ENCODE measurements around the gene ZNF740. TPM values are rescaled to one million over a fixed set of nuclear protein-coding genes. Genes with fewer than 3 reads are reported as not detected.

The ZNF740 gene
- total and polyA plus RNA-seq, 10 of the 15 experiments (the other 5 are each of a cell fraction or from before 2014, with no cell fraction given), result 1.4 to 33.6 (median 11.3) TPM

DNA sequence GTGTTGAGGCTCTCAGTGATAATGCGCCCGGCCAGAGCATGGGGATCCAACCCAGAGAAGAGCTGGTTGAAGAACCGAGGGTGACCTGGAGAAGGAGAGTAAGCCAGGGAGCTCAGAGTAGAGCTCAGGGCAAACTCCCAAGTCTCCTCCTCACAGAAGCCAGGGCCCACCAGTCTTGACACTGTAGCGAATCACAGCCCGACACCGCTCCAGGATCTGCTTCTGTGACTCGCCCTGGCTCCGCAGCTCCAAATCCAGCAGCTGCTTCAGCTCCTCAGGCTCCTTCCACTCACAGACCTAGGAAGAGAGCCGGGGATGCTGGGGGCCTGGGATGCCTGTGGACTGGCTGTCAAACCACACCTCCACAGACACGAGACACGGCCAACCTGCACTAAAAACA lies 8.2 kb upstream of the ZNF740 start:
- Histone ChIP-seq H4K20me1 (ENCODE audit: control insufficient read depth, insufficient read depth) (no peaks in the 10 kb centered on the region), H3K27me3 (replicated peaks in 1 of 2; ENCODE audit: control insufficient read depth in 2 of 2, insufficient read depth in 2 of 2, low read length in 1 of 2) (no peaks in the 10 kb centered on the region), H3K79me2 (ENCODE audit: control insufficient read depth, insufficient read depth, low read length) (no peaks in the 10 kb centered on the region), H3K36me3 (ENCODE audit: control insufficient read depth in 2 of 2, insufficient read depth in 2 of 2, low read length in 1 of 2) (peaks cover 0 to 1% of the 10 kb centered on the region in 2 experiments; a peak in 1 of 4 replicates), H3K9ac (ENCODE audit: control insufficient read depth, insufficient read depth, low read length) (no peak overlapping the region), H3K4me3 (no peak overlapping the region), H3K9me3 (replicated peaks; ENCODE audit: control insufficient read depth, insufficient read depth, low read length) (no peaks in the 10 kb centered on the region), H3K4me1 (ENCODE audit: control insufficient read depth, insufficient read depth, low read length) (peaks cover 11% of the 10 kb centered on the region; the same call in 1 of the 2 replicates), H2AFZ (ENCODE audit: control insufficient read depth, low read depth, low read length) (no peak overlapping the region), H3K4me2 (ENCODE audit: control insufficient read depth, insufficient read depth) (no peak overlapping the region), H3K27ac (ENCODE audit: control insufficient read depth, insufficient read depth) (no peak overlapping the region)
- no TSS peak for BruUV-seq (replicated peaks)
- TF ChIP-seq EZH2 (IDR thresholded peaks at IDR 0.05; ENCODE audit: borderline replicate concordance, control insufficient read depth, low read depth, low read length), result no peak
- POLR2A ChIA-PET, result interaction anchor here (0.6 kb wide), 1 partner anchor 17 kb away, joined by 3 read pairs; no protein-coding TSS in a partner anchor
- CTCF ChIA-PET, result interaction anchor here (1.2 to 8.0 kb wide), 3 partner anchors 8 to 13 kb away, joined by 3 to 66 read pairs (median 4); no protein-coding TSS in a partner anchor
- SMC1A ChIA-PET (ENCODE audit: uncharacterized antibody, unreplicated experiment), result interaction anchor here (1.3 kb wide), 1 partner anchor 37 kb away, joined by 4 read pairs; no protein-coding TSS in a partner anchor
- in situ Hi-C loops (cut with MboI) (no loop called here), intact Hi-C loops (cut with micrococcal nuclease; ENCODE audit: unreplicated experiment) (no loop called here)
- WGBS (ENCODE audit: insufficient coverage, insufficient replicate concordance, low lambda C conversion rate, missing lambda C conversion rate), result 88% methylated on average over 11 of the region's 11 CpGs
- DNase-seq (ENCODE audit: low read depth, low spot score), result no peak
- ATAC-seq, result no peak
- RAD21 ChIA-PET (ENCODE audit: unreplicated experiment), result interaction anchor here (1.0 kb wide), 1 partner anchor 12 kb away, joined by 3 read pairs; no protein-coding TSS in a partner anchor
- no peak for FAIRE-seq

DNA sequence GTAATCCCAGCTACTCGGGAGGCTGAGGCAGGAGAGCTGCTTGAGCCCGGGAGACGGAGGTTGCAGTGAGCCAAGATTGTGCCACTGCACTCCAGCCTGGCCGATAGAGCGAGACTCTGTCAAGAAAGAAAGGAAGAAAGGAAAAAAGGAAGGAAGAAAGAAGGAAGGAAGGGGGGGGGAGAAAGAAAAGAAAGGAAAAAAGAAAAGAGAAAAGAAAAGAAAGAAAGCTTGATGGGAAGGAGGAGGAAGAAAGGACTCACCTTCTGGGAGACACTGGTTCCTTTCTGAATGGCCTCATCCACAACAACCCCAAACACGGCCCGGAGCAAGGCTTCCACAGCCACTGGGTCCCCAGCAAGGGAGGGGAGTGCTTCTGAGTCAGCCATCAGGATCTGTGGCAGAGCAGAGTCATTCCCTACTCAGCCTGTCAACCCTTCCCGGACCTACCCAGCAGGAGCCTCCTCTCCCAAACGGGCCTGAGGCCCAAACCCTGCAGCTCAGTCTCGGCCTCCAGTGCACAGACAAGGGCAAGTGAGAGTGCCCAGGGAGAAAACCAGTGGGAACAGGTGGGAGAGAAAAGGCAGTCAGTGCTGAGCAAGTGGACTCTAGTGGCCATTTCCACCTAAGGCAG lies 7.3 kb upstream of the ZNF740 start:
- no peak for ATAC-seq

More for the DNA sequence above, 7.3 kb upstream of the ZNF740 start:
- Histone ChIP-seq H3K9ac (ENCODE audit: control insufficient read depth, insufficient read depth, low read length) (no peak overlapping the region), H3K36me3 (ENCODE audit: control insufficient read depth in 2 of 2, insufficient read depth in 2 of 2, low read length in 1 of 2) (peaks cover 0 to 1% of the 10 kb centered on the region in 2 experiments; a peak in 1 of 4 replicates), H3K4me2 (ENCODE audit: control insufficient read depth, insufficient read depth) (no peak overlapping the region), H3K9me3 (replicated peaks; ENCODE audit: control insufficient read depth, insufficient read depth, low read length) (no peaks in the 10 kb centered on the region), H3K27ac (ENCODE audit: control insufficient read depth, insufficient read depth) (no peak overlapping the region), H4K20me1 (ENCODE audit: control insufficient read depth, insufficient read depth) (no peaks in the 10 kb centered on the region), H2AFZ (ENCODE audit: control insufficient read depth, low read depth, low read length) (no peak overlapping the region), H3K4me3 (no peak overlapping the region), H3K27me3 (replicated peaks in 1 of 2; ENCODE audit: control insufficient read depth in 2 of 2, insufficient read depth in 2 of 2, low read length in 1 of 2) (no peaks in the 10 kb centered on the region), H3K79me2 (ENCODE audit: control insufficient read depth, insufficient read depth, low read length) (no peaks in the 10 kb centered on the region), H3K4me1 (ENCODE audit: control insufficient read depth, insufficient read depth, low read length) (peaks cover 11% of the 10 kb centered on the region; the same call in 1 of the 2 replicates)
- CTCF ChIA-PET, result interaction anchor here (0.7 to 8.0 kb wide), 4 partner anchors 9 to 14 kb away, joined by 3 to 66 read pairs (median 4); no protein-coding TSS in a partner anchor
- DNase-seq (ENCODE audit: low read depth, low spot score) (no peak), FAIRE-seq (no peak)
- intact Hi-C loops (cut with micrococcal nuclease; ENCODE audit: unreplicated experiment), result no loop called here
- RAD21 ChIA-PET (ENCODE audit: unreplicated experiment), result interaction anchor here (0.6 kb wide), 1 partner anchor 162 kb away, joined by 5 read pairs; no protein-coding TSS in a partner anchor
- WGBS (ENCODE audit: insufficient coverage, insufficient replicate concordance, low lambda C conversion rate, missing lambda C conversion rate), result 89% methylated on average over 10 of the region's 10 CpGs
- BruUV-seq (replicated peaks), result no TSS peak
- in situ Hi-C loops (cut with MboI), result no loop called here
- POLR2A ChIA-PET, result interaction anchor here (0.9 kb wide), 1 partner anchor 42 kb away, joined by 3 read pairs; no protein-coding TSS in a partner anchor
- TF ChIP-seq IKZF2 (IDR thresholded peaks at IDR 0.05) (no peak), PML (IDR thresholded peaks at IDR 0.05; ENCODE audit: low read length) (no peak), SREBF1 (IDR thresholded peaks at IDR 0.05; ENCODE audit: low read length) (no peak), POLR2A (IDR thresholded peaks at IDR 0.05; ENCODE audit: low read depth, low read length) (no peak), BCLAF1 (IDR thresholded peaks at IDR 0.05) (no peak), IKZF1 (conservative IDR thresholded peaks at IDR 0.05) (no peak), WRNIP1 (IDR thresholded peaks at IDR 0.05; ENCODE audit: borderline replicate concordance, low read depth, low read length) (no peak), IRF4 (IDR thresholded peaks at IDR 0.05; ENCODE audit: low read depth, low read length) (no peak), SPI1 (IDR thresholded peaks at IDR 0.05; ENCODE audit: borderline replicate concordance, insufficient read depth, low read depth, low read length) (no peak), ZNF274 (IDR thresholded peaks at IDR 0.05; ENCODE audit: insufficient read depth, insufficient read length) (no peak)
- TF ChIP-seq, protein P1, sequence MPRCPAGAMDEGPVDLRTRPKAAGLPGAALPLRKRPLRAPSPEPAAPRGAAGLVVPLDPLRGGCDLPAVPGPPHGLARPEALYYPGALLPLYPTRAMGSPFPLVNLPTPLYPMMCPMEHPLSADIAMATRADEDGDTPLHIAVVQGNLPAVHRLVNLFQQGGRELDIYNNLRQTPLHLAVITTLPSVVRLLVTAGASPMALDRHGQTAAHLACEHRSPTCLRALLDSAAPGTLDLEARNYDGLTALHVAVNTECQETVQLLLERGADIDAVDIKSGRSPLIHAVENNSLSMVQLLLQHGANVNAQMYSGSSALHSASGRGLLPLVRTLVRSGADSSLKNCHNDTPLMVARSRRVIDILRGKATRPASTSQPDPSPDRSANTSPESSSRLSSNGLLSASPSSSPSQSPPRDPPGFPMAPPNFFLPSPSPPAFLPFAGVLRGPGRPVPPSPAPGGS (IDR thresholded peaks at IDR 0.05; ENCODE audit: borderline replicate concordance, insufficient read depth, low read depth, low read length, poor library complexity, severe bottlenecking), result no peak
- SMC1A ChIA-PET (ENCODE audit: uncharacterized antibody, unreplicated experiment), result interaction anchor here (1.3 kb wide), 1 partner anchor 36 kb away, joined by 4 read pairs; no protein-coding TSS in a partner anchor

Data from GM12878 (cell line).